Stimulated activated CD4-positive, alpha-beta T cell treated with anti-CD3 and anti-CD28 coated beads, Interleukin-12 subunit alpha, Interleukin-12 subunit beta, amount 100 ng/mL, for 4 hours (primary cell): ENCODE measurements around the gene SLC22A15.

ENCODE experiments used
- DNase-seq: peaks from one replicate; pipeline ENCODE4 v3.0.0-alpha.2; 2020

The SLC22A15 gene

GRCh38 chr1:116110567-116111523 is 134.5 kb downstream of the SLC22A15 start, which contains the start of gene MAB21L3:
MAB21L3 (plus strand) TSS chr1:116111399; CDS start chr1:116112616, 1,217 bp downstream.
- no peak for DNase-seq

GRCh38 chr1:116111524-116112021 is 135.3 kb downstream of the SLC22A15 start:
- no peak for DNase-seq

GRCh38 chr1:116112388-116113140 is 136.3 kb downstream of the SLC22A15 start:
- no peak for DNase-seq

- no peak for DNase-seq
Measured at GRCh38 chr1:116113615-116114014, 137.3 kb downstream of the SLC22A15 start.

GRCh38 chr1:116115476-116116439 is 139.4 kb downstream of the SLC22A15 start:
- no peak for DNase-seq

GRCh38 chr1:116118471-116118870 is 142.2 kb downstream of the SLC22A15 start:
- no peak for DNase-seq
